HuH-7 (cell line): Measurements from ENCODE around the gene CRYZ.
"Not testable (repeated sequence)": the region's sequence is repeated elsewhere in the genome, so short reads cannot be mapped to it uniquely, and the experiment has no call there.

Source experiments
- DNase-seq: peaks from one replicate; pipeline ENCODE4 v3.0.0; 2011; ENCODE audit warnings: low spot score

Gene CRYZ, protein sequence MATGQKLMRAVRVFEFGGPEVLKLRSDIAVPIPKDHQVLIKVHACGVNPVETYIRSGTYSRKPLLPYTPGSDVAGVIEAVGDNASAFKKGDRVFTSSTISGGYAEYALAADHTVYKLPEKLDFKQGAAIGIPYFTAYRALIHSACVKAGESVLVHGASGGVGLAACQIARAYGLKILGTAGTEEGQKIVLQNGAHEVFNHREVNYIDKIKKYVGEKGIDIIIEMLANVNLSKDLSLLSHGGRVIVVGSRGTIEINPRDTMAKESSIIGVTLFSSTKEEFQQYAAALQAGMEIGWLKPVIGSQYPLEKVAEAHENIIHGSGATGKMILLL

DNA sequence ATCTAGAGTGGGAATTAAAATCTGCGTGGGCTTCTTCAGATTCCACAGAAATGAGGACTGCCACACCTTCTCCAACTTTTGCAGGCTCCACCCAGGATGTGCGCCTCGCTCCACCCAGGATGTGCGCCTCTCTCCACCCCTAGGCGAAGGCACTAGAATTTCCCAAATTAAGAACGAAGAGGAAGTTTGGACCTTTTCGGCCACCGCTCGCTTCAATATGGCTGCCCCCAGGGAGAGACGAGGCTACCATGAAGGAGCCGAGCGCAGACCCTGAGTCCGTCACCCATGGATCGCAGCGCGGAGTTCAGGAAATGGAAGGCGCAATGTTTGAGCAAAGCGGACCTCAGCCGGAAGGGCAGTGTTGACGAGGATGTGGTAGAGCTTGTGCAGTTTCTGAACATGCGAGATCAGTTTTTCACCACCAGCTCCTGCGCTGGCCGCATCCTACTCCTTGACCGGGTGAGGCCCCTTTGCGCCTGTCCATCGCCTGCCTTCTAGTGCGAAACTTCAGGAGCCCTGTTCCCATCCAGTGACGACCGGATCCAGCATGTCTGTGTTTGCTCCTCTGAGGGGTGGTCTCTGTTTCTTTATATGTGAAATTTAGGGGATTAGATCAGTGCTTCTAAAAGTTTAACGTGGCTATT lies at the start of gene CRYZ, which contains the start of gene TYW3:
TSS of gene CRYZ (minus strand) at position 91 of the 644 bp plus-strand sequence. CDS start 8,229 bp downstream, outside the sequence.
TSS of gene TYW3 (plus strand) at position 193 of the 644 bp plus-strand sequence. CDS start at position 286, 93 bp downstream.
- DNase-seq: peak; percentile 30

DNA sequence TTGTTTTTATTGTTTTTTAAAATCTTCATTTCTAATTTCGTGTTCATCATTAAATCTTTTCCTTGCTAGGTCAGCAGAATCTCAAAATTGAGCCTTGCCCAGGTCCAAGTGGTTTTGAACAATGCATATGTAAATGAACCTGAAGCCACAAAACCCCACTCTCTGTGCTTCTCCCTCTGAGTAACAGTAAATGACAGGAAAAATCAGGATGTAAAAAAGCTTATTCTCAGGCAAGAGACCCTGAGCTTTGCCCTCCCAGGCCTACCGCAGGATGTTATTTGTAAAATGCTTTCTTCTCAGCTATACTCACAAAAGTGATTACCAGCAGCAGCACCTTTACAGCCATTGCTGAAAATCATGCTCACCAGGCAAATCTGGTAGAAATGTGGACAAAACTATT lies 47.7 kb upstream of the CRYZ start:
- DNase-seq: no peak

DNA sequence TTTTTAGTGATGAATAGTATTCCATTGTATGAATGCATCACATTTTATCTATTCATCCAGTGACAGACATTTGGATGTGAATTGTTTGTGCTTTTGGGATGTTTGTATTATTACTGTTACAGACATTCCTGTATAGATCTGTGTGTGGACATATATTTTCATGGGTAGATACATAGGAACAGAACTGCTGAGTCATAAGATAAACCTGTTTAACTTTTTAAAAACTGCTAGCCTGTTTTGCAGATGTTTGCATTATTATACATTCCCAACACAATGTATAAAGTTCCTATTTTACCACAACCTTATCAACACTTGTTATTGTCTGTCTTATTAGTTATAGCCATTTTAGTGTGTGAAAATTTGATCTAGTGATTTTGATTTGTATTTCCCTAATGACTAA lies 46.9 kb upstream of the CRYZ start:
- DNase-seq: no peak

DNA sequence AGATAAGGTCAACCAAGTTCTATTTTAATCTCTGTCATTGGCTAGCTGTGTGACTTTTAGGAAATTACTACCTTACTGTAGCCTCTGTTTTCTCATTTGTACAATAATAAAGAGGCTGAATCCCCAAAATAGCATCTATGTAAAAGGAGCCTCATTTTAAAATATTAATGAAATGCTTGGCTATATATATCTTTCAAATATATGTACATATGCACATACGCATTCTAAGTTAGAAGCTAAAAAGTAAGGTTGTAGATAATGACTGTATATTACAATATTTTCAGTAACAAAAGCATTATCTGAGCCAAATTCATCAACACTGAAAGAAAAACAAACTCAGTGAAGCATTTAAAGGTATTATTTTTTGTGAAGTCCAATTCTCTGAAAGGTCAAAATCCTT lies 44.7 kb upstream of the CRYZ start:
- DNase-seq: no peak

DNA sequence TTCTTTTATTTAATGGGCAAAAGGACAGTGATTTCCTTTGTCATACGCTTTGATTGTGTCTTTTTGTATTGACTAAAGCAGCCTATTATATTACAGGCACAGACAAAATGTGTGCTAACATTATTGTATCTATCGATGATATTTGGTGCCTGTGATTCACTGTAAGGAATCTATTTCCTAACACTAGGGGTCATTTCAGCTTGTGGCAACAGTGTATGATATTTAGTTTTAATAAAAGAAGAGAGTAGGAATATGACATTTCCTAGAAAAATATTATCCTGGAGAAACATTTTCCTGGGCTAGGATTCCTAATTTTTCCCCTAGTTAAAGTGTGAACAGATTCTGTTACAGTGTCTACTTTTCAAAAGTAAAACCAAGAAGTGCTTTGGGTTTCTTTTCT lies 42.9 kb upstream of the CRYZ start:
- no peak for DNase-seq

DNA sequence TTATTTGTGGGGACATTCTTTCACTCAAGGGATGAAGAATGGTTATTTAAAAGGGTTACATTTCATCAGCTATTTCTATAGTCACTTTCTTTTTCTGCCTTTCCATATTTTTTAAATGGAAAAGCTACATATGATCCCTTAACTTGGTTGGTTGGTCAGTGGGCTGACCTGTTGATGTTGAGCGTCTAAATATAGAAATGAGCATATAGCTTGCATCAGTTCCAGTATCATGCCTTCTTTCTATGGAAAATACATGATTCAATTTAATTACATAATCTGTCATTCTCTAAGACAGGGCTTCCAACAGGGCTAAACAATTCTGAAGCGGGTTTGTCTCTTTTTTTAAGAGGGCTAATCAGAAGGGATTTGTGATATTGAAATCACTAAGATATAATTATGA lies 40.7 kb upstream of the CRYZ start:
- no peak for DNase-seq

DNA sequence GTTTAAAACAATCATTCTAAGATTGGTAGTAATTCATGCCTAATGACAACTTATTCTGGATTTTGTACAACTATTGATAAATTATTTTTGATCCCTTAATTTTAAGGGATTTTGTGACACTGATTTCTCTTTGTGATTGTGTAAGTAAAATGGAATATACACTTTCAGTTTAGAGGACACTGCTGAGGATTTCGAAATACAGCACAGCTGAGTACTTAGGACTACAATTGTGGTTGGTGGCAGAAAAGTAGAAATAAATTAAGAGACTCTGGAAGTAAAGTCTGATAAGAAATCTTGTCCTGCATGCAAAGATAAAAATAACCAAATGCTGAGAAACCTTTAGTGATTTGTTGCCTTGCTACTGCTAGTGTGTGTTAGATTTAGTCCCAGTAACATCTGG lies 40.1 kb upstream of the CRYZ start:
- DNase-seq: no peak

DNA sequence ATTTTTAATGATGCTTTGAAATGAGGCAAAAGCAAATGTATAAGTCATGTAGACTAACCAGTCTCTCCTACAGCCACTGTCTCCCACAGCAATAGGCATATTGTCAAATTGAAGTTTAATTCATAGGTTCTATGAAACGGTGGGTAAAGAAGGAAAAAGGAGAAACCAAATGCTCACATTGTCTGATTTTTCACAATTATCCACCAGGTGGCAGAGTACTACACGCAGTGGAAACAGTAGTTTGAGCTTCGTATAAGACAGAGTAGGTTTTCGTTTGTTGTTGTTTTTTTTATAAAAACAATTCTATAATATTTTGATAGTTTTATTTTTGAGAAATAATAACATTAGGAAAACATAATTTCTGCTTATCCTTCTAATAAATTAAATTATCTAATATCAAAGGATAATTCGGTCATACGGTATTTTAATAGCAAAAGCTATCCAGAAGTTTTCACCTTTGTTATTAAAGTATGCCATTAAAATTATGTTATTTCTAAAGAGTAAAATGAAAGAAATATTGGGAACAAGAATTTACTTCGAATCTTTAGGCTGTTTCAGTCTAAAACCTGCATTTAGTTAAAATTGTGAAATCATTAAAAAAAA lies 39.2 kb upstream of the CRYZ start:
- no peak for DNase-seq

DNA sequence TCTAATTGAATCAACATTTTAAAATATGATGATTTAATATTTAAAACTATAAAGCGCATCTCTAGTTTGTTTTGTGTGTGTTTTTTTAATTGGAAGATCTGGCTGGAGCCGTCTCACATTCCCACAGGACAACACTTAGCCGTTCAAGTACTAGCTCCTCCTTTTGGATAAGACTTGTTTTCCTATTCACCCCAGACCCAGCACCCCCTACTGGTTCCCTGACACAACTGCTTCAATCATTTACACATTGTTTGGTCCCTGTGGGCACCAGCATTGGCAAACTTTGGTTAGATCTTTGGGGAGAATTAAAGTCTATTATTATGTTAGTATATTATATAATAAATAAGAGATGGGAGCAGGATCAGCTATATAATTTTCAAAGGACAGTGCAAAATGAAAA lies 34.6 kb upstream of the CRYZ start:
- peak; percentile 19 for DNase-seq

DNA sequence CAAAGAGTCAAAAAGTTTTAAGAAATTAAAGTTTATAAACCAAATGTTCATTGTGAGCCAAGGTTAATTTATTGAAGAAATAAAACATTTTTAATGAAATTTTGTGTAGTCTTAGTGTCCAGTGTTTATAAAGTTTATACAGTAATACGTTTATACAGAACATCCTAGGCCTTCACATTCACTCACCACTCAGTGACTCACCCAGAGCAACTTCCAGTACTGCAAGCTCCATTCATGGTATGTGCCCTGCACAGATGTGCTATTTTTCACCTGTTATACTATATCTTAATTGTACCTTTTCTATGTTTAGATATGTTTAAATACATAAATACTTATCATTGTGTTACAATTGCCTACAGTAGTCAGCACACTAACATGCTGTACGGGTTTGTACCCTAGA lies 33.7 kb upstream of the CRYZ start:
- DNase-seq: no peak

DNA sequence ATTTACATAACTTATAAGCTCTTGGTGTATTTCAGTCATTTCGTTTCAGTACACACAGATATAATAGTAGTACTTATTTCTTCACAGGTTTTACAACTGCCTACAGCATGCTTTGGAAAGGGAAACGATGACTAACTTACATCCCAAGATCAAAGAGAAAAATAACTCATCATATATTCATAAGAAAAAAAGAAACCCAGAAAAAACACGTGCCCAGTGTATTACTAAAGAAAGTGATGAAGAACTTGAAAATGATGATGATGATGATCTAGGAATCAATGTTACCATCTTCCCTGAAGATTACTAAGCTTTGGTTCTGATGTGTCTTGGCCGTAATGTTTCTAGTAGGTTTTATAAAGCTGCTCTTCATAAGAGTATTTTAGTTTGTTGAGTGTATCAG lies 31.0 kb upstream of the CRYZ start:
- DNase-seq: no peak

DNA sequence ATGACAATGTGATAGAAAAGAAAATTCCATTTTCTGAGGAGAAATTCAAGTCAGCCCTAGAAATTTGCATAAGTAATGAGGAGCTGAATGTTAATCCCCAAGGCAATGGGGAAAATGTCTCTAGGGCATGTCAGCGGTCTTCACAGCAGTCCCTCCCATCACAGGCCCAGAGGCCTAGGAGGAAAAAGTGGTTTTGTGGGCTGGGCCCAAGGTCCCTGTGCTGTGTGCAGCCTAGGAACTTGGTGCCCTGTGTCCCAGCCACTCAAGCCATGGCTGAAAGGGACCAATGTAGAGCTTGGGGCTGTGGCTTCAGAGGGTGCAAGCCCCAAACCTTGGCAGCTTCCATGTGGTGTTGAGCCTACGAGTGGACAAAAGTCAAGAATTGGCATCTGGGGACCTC lies 23.8 kb upstream of the CRYZ start:
- not testable (repeated sequence) for DNase-seq

DNA sequence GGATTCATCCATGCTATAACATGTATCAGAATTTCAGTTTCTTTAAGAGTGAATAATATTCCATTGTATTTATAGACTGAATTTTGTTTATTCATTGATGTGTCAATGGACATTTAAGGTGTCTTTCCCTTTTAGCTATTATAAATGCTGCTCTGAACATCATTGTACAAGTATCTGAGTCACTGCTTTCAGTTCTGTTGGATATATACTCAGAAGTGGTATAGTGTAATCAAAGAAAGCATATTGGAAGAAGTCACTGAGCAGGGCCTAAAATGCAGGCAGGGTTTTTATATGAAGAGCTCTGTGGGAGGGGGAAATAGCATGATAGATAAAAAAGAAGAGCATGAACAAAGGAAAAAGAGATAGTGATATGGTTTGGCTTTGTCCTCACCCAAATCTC lies 22.6 kb upstream of the CRYZ start:
- no peak for DNase-seq

DNA sequence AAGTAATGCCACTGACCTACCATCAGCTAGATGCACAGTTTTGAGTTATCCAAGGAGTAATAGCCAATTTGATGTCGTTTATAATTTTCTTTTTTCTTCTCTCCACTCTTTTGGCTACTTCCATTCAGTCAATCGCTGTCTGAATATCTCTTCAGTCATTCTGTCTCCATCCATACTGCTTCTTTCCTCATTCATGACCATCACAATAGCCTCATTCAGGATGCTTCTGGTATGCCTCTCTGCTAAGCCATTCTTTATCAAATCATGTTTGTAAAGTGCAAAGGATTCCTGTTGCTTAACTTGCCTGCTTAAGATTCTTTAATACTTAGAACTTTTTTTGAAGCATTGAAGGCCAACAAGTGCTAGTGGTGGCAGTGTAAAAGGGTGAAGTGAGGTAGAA lies 20.3 kb upstream of the CRYZ start:
- DNase-seq: no peak

DNA sequence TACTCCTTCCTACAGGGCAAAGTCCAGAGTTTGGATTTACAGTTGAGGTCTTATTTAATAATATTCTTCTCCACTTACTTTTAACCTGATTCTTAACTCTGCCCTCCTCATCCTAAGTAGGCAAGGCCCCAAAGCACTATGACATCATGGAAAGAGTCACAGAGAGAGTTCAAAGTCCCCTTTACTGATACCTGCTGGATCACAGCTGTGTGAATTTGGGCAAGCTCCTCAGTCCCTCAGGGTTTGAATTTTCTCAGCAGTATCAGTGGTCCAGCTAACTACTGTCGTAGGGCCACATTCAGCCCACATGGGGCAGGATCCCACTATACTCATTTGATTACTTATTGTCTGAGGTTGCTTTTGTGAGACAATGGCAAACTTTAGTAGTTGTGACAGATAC lies 16.1 kb upstream of the CRYZ start:
- no peak for DNase-seq

DNA sequence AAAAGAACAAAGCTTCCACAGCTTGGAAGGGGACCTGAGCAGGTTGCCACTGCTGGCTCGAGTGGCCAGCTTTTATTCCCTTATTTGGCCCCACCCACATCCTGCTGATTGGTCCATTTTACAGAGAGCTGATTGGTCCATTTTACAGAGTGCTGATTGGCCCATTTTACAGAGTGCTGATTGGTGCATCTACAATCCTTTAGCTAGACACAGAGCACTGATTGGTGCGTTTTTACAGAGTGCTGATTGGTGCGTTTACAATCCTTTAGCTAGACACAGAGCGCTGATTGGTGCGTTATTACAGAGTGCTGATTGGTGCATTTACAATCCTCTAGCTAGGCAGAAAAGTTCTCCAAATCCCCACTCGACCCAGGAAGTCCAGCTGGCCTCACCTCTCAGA lies 12.4 kb upstream of the CRYZ start:
- not testable (repeated sequence) for DNase-seq

DNA sequence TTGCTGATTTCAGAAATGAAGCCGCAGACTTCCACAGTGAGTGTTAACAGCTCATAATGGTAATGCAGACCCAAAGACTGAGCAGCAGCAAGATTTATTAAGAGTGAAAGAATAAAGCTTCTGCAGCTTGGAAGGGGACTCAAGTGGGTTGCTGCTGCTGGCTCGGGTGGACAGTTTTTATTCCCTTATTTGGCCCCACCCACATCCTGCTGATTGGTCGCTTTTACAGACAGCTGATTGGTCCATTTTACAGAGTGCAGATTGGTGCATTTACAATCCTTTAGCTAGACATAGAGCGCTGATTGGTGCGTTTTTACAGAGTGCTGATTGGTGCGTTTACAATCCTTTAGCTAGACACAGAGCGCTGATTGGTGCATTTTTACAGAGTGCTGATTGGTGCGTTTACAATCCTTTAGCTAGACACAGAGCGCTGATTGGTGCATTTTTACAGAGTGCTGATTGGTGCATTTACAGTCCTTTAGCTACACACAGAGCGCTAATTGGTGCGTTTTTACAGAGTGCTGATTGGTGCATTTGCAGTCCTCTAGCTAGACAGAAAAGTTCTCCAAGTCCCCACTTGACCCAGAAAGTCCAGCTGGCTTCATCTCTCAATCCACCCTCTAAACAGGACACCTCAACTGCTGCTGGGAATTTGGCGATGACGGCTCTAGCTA lies 7.6 kb upstream of the CRYZ start:
- not testable (repeated sequence) for DNase-seq

DNA sequence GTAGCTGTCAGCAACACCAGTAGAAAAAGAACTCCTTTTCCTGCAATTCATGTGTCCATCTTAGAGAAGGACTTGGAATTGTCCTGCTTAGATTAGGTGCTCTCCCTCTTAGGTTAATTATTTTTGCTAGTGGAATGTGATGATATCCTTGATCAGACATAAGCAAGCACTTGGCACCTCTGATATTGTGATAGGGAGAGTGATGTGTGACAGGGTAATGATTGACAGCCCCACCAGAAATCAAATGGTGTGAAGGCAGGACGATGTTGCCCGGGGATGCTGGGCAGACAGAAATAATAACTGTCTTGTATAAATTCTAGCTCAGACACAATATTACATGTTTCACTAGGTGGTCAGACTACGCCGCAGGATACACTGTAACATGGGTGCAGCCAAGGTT lies 4.5 kb upstream of the CRYZ start:
- no peak for DNase-seq

DNA sequence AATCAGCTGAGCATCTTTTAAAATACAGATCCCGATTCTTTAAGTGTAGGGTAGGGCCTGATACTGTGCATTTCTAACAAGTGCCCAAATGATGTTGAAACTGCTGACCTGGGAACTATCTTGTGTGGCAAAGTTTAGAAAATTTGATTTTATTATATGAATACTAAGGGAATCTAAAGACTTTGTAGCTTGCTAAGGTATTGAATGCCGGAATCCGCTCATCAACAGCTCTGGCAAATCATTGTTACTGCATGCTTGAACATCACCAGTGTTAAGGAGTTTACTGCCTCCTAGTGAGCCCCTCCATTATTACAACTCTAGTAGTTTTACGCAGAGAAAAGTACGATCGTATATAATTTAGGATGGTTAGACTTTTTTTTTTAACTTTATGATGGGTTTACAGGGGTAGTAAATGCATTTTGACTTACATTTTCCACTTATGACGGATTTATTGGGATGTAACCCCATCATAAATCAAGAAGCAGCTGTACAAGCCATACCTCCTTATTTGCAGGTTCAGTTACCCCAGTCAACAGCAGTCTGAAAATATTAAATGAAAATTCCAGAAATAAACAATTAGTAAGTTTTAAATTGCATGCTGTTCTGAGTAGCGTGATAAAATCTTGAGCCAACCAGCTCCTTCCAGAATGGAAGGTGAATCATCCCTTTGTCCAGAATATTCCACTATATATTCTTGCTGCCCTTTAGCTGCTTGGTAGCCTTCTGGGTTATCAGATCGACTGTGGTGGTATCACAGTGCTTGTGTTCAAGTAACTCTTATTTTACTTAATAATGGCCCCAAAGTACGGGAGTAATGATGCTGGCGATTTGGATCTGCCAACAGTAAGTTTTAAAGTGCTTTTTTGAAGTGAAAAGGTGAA lies 994 bp upstream of the CRYZ start:
- peak; percentile 29 for DNase-seq

DNA sequence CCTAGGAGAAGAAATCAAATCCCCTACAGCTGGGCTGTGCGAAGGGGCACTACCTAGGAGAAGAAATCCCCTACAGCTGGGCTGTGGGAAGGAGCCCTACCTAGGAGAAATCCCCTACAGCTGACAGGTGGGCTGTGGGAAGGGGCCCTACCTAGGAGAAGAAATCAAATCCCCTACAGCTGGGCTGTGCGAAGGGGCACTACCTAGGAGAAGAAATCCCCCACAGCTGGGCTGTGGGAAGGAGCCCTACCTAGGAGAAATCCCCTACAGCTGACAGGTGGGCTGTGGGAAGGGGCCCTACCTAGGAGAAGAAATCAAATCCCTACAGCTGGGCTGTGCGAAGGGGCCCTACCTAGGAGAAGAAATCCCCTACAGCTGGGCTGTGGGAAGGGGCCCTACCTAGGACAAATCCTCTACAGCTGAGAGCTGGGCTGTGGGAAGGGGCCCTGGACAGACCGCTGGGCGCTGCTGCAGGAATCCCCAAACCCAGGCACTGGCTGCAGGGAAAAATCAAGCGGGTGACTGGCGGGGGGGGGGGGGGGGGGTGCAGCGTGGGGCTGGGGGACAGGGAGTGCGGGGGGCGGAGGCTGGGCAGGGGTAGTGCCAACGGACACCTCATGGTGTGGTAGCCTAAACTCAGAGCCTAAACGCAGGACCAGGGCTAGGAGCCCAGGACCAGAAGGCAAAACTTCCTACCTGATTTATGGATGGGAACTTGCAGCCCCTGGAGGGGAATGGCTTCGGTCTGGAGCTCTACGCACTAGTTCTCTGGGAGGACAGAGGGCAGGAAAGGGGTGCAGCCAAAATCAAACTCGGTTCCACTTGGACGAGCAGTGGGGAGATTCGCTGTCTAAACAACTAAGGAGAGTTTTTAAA lies 541 bp downstream of the CRYZ start:
- DNase-seq: not testable (repeated sequence)
